Peyer's patch (tissue), 4 donors: Measurements from ENCODE around the gene LCLAT1.

Source experiments
- POLR2A ChIP-seq, 2 donors: fragments of 450-650 bp; IDR thresholded peaks; one replicate each; pipeline ENCODE4 v1.5.1; 2017; ENCODE audit warnings: antibody characterized with exemption in 2 of 2, mild to moderate bottlenecking in 2 of 2, moderate library complexity in 2 of 2
- TF ChIP-seq, protein P1 (sequence below), 6 experiments: fragments of 450-650 bp in 4 of 6; fragments of 200-600 bp in 2 of 6; sonication (generic) in 1 of 6; IDR thresholded peaks; one replicate each; pipeline ENCODE4 v1.5.1; 2017 to 2019; ENCODE audit warnings: antibody characterized with exemption in 6 of 6, mild to moderate bottlenecking in 3 of 6, moderate library complexity in 1 of 6

DNA sequence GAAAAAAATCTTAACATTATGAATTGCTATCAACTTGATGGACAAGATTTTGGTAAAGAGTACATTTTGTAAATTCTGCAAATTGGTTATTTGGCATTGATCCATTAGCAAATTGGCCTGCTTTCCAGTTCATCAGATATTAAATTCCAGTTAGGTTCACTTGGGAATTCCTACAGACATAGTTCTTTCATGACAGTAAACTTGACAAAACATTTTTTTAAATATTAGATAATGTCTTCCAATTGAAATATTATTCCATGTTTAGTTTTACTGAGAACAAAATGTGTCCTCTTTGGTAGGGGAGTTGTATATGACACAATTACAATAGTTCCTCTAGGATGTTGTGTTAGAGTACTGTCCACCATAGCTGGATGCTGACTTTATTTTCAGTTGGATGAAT, 141.9 kb downstream of the LCLAT1 start:
- TF ChIP-seq, protein P1, sequence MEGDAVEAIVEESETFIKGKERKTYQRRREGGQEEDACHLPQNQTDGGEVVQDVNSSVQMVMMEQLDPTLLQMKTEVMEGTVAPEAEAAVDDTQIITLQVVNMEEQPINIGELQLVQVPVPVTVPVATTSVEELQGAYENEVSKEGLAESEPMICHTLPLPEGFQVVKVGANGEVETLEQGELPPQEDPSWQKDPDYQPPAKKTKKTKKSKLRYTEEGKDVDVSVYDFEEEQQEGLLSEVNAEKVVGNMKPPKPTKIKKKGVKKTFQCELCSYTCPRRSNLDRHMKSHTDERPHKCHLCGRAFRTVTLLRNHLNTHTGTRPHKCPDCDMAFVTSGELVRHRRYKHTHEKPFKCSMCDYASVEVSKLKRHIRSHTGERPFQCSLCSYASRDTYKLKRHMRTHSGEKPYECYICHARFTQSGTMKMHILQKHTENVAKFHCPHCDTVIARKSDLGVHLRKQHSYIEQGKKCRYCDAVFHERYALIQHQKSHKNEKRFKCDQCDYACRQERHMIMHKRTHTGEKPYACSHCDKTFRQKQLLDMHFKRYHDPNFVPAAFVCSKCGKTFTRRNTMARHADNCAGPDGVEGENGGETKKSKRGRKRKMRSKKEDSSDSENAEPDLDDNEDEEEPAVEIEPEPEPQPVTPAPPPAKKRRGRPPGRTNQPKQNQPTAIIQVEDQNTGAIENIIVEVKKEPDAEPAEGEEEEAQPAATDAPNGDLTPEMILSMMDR (IDR thresholded peaks at IDR 0.05) = no peak
- no peak for TF ChIP-seq POLR2A (IDR thresholded peaks at IDR 0.05)
